GM10266 (cell line): ENCODE results near the gene NFATC2.

ENCODE experiments used
- DNase-seq: peaks from one replicate; pipeline ENCODE4 v3.0.0; 2012; ENCODE audit errors: extremely low spot score
- CTCF ChIP-seq: IDR thresholded peaks from 2 replicates; pipeline ENCODE4 v1.5.1; 2012; ENCODE audit warnings: mild to moderate bottlenecking, low read depth; ENCODE audit not compliant: control insufficient read depth, insufficient read depth; ENCODE audit errors: missing control alignments

Gene NFATC2

GRCh38 chr20:51454250-51454865 is 88.2 kb downstream of the NFATC2 start:
- TF ChIP-seq CTCF, result no peak
- DNase-seq, result no peak

GRCh38 chr20:51452734-51453365 is 89.7 kb downstream of the NFATC2 start:
- no peak for TF ChIP-seq CTCF
- no peak for DNase-seq

GRCh38 chr20:51452091-51452613 is 90.4 kb downstream of the NFATC2 start:
- no peak for TF ChIP-seq CTCF
- no peak for DNase-seq

GRCh38 chr20:51451484-51451883 is 91.0 kb downstream of the NFATC2 start:
- TF ChIP-seq CTCF, result no peak
- DNase-seq, result no peak

GRCh38 chr20:51450984-51451383 is 91.5 kb downstream of the NFATC2 start:
- no peak for DNase-seq
- no peak for TF ChIP-seq CTCF

- TF ChIP-seq CTCF, result no peak
- no peak for DNase-seq
Observed at GRCh38 chr20:51450221-51450712, 92.3 kb downstream of the NFATC2 start.

GRCh38 chr20:51449498-51450220 is 92.9 kb downstream of the NFATC2 start:
- TF ChIP-seq CTCF, result no peak
- no peak for DNase-seq
